Fibroblast of pulmonary artery (primary cell): ENCODE results near the gene MEF2C.

Experiments used
- DNase-seq: peaks from one replicate; pipeline ENCODE4 v3.0.0-alpha.2; 2010; ENCODE audit warnings: low read depth
- H3K4me3 ChIP-seq: replicated peaks from 2 replicates; pipeline ENCODE4 v1.5.1; 2011; ENCODE audit warnings: low read depth, mild to moderate bottlenecking, control low read depth, low read length, moderate library complexity
- CTCF ChIP-seq: IDR thresholded peaks from 2 replicates; pipeline ENCODE4 v1.5.1; 2011; ENCODE audit warnings: mild to moderate bottlenecking, control low read depth, low read length, inconsistent platforms; ENCODE audit errors: missing control alignments

Gene MEF2C

GRCh38 chr5:88787856-88788255, 95.1 kb downstream of the MEF2C start:
- no peak for TF ChIP-seq CTCF
- peak; percentile 17 for DNase-seq
- H3K4me3 ChIP-seq, result no peak overlapping the region

GRCh38 chr5:88786789-88787188, 96.2 kb downstream of the MEF2C start:
- DNase-seq, result no peak
- no peak for TF ChIP-seq CTCF
- no peak overlapping the region for H3K4me3 ChIP-seq

GRCh38 chr5:88785746-88786565, 97.0 kb downstream of the MEF2C start:
- peak overlapping the region; percentile 37 for H3K4me3 ChIP-seq
- no peak for TF ChIP-seq CTCF
- DNase-seq, result peak; percentile 94

- TF ChIP-seq CTCF, result no peak
- DNase-seq, result no peak
- H3K4me3 ChIP-seq, result no peak overlapping the region
Observed at GRCh38 chr5:88782571-88782970, 100.4 kb downstream of the MEF2C start.

DNA sequence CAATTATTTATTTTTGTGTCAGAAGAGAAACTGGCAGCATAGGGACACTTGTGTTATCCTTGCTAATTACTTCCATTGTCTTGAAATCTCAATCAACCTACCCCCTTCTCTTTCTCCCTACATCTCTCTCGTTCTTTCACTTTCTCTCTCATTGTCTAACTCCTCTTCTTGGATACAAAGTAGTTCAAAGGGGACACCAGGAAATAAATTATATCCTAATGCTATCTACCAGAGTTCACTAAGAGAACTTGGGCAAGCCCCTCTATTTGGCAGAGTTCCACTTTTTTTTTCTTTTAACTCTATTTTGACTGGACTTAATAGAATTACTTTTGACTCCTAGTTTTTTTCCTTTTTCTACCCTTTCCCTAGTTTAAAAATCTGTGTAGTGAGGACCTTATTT, 102.2 kb downstream of the MEF2C start:
- no peak overlapping the region for H3K4me3 ChIP-seq
- DNase-seq, result no peak
- no peak for TF ChIP-seq CTCF

DNA sequence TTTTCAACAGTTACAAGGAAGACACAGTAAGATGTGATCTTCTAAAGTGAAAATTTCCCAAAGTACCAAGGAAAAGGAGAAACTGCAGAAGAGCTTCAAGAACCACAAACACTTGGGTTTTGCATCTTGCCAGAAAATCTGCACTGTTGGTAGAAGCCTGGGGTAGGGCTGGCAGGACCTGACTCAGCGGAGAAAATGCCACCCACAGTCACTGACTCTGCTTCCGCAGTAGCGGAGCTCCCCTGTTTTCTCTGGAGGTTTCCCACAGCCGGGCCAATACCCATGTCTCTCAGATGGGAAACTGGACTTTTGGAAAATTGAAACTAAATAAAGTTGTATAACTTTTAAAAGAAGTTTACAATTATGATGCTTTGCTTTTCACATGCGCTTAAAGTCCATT, 104.2 kb downstream of the MEF2C start:
- TF ChIP-seq CTCF, result no peak

GRCh38 chr5:88776692-88777091, 106.3 kb downstream of the MEF2C start:
- no peak for TF ChIP-seq CTCF
- H3K4me3 ChIP-seq, result no peak overlapping the region
- DNase-seq, result no peak

More for the DNA sequence above, 104.2 kb downstream of the MEF2C start:
- no peak for DNase-seq
- no peak overlapping the region for H3K4me3 ChIP-seq
